Vagina (tissue), 2 donors: ENCODE measurements around the gene PDE2A.

Experiments used
- POLR2A ChIP-seq, 2 donors: fragments of 450-650 bp; IDR thresholded peaks; one replicate each; pipeline ENCODE4 v1.6.1; 2017; ENCODE audit warnings: antibody characterized with exemption in 2 of 2, mild to moderate bottlenecking in 2 of 2, moderate library complexity in 2 of 2
- POLR2AphosphoS5 ChIP-seq, 2 donors: sonication (generic); formaldehyde crosslinking; IDR thresholded peaks; one replicate each; pipeline ENCODE4 v1.9.0; 2017; ENCODE audit warnings: antibody characterized with exemption in 2 of 2, mild to moderate bottlenecking in 2 of 2, low read depth in 1 of 2; ENCODE audit not compliant: insufficient read depth in 1 of 2
- TF ChIP-seq, protein P1 (sequence below), 3 experiments: fragments of 450-650 bp in 2 of 3; fragments of 200-600 bp in 1 of 3; sonication (generic) in 1 of 3; IDR thresholded peaks; one replicate each; pipeline ENCODE4 v1.5.1; 2017 to 2019; ENCODE audit warnings: antibody characterized with exemption in 3 of 3, mild to moderate bottlenecking in 2 of 3, moderate library complexity in 2 of 3

DNA sequence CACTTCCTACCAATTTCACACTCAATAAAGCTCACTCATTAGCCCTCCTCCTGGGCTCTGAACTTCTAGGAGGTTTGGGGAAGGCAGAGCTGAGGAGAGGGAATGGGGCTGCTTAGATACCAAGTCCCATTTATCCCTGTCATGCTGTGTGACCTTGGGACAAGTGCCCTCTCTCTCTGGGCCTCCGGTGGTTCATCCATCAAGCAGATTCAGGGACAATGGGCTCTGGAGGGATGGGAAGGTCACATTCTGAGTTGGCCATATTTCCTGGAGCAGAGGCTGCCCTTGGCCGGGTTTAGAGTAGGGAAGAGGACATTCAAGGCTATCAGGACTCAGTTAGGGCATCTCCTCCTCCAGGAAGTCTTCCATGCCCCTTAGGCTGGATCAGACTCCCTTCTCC, 66.7 kb downstream of the PDE2A start:
- TF ChIP-seq, protein P1, sequence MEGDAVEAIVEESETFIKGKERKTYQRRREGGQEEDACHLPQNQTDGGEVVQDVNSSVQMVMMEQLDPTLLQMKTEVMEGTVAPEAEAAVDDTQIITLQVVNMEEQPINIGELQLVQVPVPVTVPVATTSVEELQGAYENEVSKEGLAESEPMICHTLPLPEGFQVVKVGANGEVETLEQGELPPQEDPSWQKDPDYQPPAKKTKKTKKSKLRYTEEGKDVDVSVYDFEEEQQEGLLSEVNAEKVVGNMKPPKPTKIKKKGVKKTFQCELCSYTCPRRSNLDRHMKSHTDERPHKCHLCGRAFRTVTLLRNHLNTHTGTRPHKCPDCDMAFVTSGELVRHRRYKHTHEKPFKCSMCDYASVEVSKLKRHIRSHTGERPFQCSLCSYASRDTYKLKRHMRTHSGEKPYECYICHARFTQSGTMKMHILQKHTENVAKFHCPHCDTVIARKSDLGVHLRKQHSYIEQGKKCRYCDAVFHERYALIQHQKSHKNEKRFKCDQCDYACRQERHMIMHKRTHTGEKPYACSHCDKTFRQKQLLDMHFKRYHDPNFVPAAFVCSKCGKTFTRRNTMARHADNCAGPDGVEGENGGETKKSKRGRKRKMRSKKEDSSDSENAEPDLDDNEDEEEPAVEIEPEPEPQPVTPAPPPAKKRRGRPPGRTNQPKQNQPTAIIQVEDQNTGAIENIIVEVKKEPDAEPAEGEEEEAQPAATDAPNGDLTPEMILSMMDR (IDR thresholded peaks at IDR 0.05): no peak
- TF ChIP-seq POLR2A (IDR thresholded peaks at IDR 0.05) (no peak), POLR2AphosphoS5 (IDR thresholded peaks at IDR 0.05; ENCODE audit: insufficient read depth in 1 of 2, low read depth in 1 of 2) (no peak)
